SK-N-SH (cell line): ENCODE data around the gene HCN4. TPM values are rescaled to one million over a fixed set of nuclear protein-coding genes. Genes with fewer than 3 reads are reported as not detected.
A peak's percentile ranks its signal among the peaks of the same experiment; 100 is the strongest.

Source experiments
- CTCF ChIA-PET: fragments of 300-600, 350-600 bp; formaldehyde crosslinking; extraction: SDS; loops from one replicate; lab custom pipeline; 2021; lab: Yijun Ruan, JAX
- POLR2A ChIA-PET: fragments of 350-600 bp; sonication (Branson Sonifier 250); formaldehyde crosslinking; extraction: SDS; loops from one replicate; lab custom pipeline; 2020; ENCODE audit warnings: antibody characterized with exemption, inconsistent platforms; lab: Yijun Ruan, JAX
- DNase-seq: peaks from one replicate; pipeline ENCODE4 v3.0.0; 2012
- H2AFZ ChIP-seq: fragments of 200-600 bp; sonication (generic); 2 replicates; pipeline ENCODE4 v1.8.1; 2016; ENCODE audit warnings: antibody characterized with exemption, mild to moderate bottlenecking, low read depth
- H3F3A ChIP-seq: fragments of 200-600 bp; sonication (generic); replicated peaks from 2 replicates; pipeline ENCODE3; 2016; ENCODE audit warnings: antibody characterized with exemption, mild to moderate bottlenecking; ENCODE audit not compliant: insufficient read depth
- H3K27ac ChIP-seq, 2 experiments: fragments of 200-500 bp in 1 of 2; fragments of 200-600 bp in 1 of 2; sonication (Bioruptor generic) in 1 of 2; sonication (generic), shearing (Covaris generic) in 1 of 2; 2 replicates each; pipeline versions ENCODE4 v1.5.1 to v1.6.1; 2014 to 2016; ENCODE audit warnings: low read depth in 2 of 2, inconsistent platforms in 1 of 2, low read length in 1 of 2, mild to moderate bottlenecking in 1 of 2, mixed read lengths in 1 of 2
- H3K27me3 ChIP-seq: fragments of 200-600 bp; sonication (generic), shearing (Covaris generic); 2 replicates; pipeline ENCODE4 v1.6.1; 2016; ENCODE audit warnings: mixed run types; ENCODE audit not compliant: insufficient read depth
- H3K36me3 ChIP-seq, 2 experiments: fragments of 200-500 bp in 1 of 2; fragments of 200-600 bp in 1 of 2; sonication (Bioruptor generic) in 1 of 2; sonication (generic) in 1 of 2; replicated peaks in 1 of 2; 2 replicates each; pipeline versions ENCODE3 to v1.5.1; 2014 to 2016; ENCODE audit warnings: low read length in 1 of 2, mild to moderate bottlenecking in 1 of 2; ENCODE audit not compliant: insufficient read depth in 2 of 2, control insufficient read depth in 1 of 2
- H3K4me1 ChIP-seq, 2 experiments: fragments of 200-500 bp in 1 of 2; fragments of 200-600 bp in 1 of 2; sonication (Bioruptor generic) in 1 of 2; sonication (generic), shearing (Covaris generic) in 1 of 2; 2 replicates each; pipeline versions ENCODE4 v1.5.1 to v1.6.1; 2014 to 2016; ENCODE audit warnings: low read depth in 1 of 2, low read length in 1 of 2, mixed run types in 1 of 2; ENCODE audit not compliant: insufficient read depth in 2 of 2, control insufficient read depth in 1 of 2
- H3K4me2 ChIP-seq: fragments of 200-600 bp; sonication (generic), shearing (Covaris generic); 2 replicates; pipeline ENCODE4 v1.6.1; 2017; ENCODE audit warnings: mixed run types
- H3K4me3 ChIP-seq, 2 experiments: fragments of 200-500 bp in 1 of 2; fragments of 200-600 bp in 1 of 2; sonication (Bioruptor generic) in 1 of 2; sonication (generic), shearing (Covaris generic) in 1 of 2; 2 replicates each; pipeline versions ENCODE4 v1.5.1 to v1.8.1; 2014 to 2016; ENCODE audit warnings: low read depth in 2 of 2, inconsistent platforms in 1 of 2, low read length in 1 of 2, mild to moderate bottlenecking in 1 of 2, mixed read lengths in 1 of 2, moderate library complexity in 1 of 2
- H3K79me2 ChIP-seq: fragments of 200-600 bp; sonication (generic); 2 replicates; pipeline ENCODE4 v1.8.1; 2017; ENCODE audit warnings: mild to moderate bottlenecking; ENCODE audit not compliant: insufficient read depth
- H3K9ac ChIP-seq: fragments of 200-600 bp; sonication (generic); 2 replicates; pipeline ENCODE4 v1.6.1; 2017; ENCODE audit warnings: mixed run types
- H3K9me2 ChIP-seq: fragments of 200-600 bp; sonication (generic); 2 replicates; pipeline ENCODE4 v1.6.1; 2017; ENCODE audit warnings: mixed run types
- H3K9me3 ChIP-seq: fragments of 200-600 bp; sonication (generic); 2 replicates; pipeline ENCODE4 v1.6.1; 2017; ENCODE audit warnings: mixed run types, mild to moderate bottlenecking, moderate library complexity
- H4K20me1 ChIP-seq: fragments of 200-600 bp; sonication (generic); 2 replicates; pipeline ENCODE4 v1.6.1; 2017; ENCODE audit warnings: mild to moderate bottlenecking, mixed run types; ENCODE audit not compliant: insufficient read depth
- CTCF ChIP-seq: fragments of 200-600 bp; sonication (generic); IDR thresholded peaks from 2 replicates; pipeline ENCODE4 v1.6.1; 2017; ENCODE audit warnings: antibody characterized with exemption, mild to moderate bottlenecking, moderate library complexity
- ELF1 ChIP-seq: IDR thresholded peaks from 2 replicates; pipeline ENCODE4 v1.4.0; 2012
- EP300 ChIP-seq, 2 experiments: IDR thresholded peaks; 2 replicates each; pipeline versions ENCODE4 v1.4.0 to v1.6.1; 2012; ENCODE audit warnings: borderline replicate concordance in 1 of 2, low read depth in 1 of 2, low read length in 1 of 2
- EZH2phosphoT487 ChIP-seq: fragments of 200-600 bp; sonication (generic); IDR thresholded peaks from 2 replicates; pipeline ENCODE4 v1.6.1; 2017; ENCODE audit warnings: low read depth, mixed run types, mild to moderate bottlenecking, antibody characterized with exemption, moderate library complexity, borderline replicate concordance
- FOSL2 ChIP-seq: IDR thresholded peaks from 2 replicates; pipeline ENCODE4 v1.4.0; 2012; ENCODE audit warnings: low read depth, mild to moderate bottlenecking, moderate library complexity, borderline replicate concordance
- GABPA ChIP-seq: IDR thresholded peaks from 2 replicates; pipeline ENCODE4 v1.4.0; 2012; ENCODE audit warnings: low read depth, mild to moderate bottlenecking
- GATA2 ChIP-seq: sonication (generic); formaldehyde crosslinking; IDR thresholded peaks from 2 replicates; pipeline ENCODE4 v1.5.0; 2020; ENCODE audit warnings: mild to moderate bottlenecking, missing genetic modification reagents
- IRF3 ChIP-seq: fragments of 150-350 bp; IDR thresholded peaks from 2 replicates; pipeline ENCODE4 v1.6.1; 2016; ENCODE audit warnings: mild to moderate bottlenecking, low read depth, low read length
- JUND ChIP-seq: IDR thresholded peaks from 2 replicates; pipeline ENCODE4 v1.4.0; 2012
- MXI1 ChIP-seq: IDR thresholded peaks from 2 replicates; pipeline ENCODE4 v1.6.1; 2012; ENCODE audit warnings: mild to moderate bottlenecking, low read depth, low read length, improper control_type of control experiment
- NFIC ChIP-seq: IDR thresholded peaks from 2 replicates; pipeline ENCODE4 v1.4.0; 2012; ENCODE audit warnings: borderline replicate concordance
- PBX3 ChIP-seq: IDR thresholded peaks from 2 replicates; pipeline ENCODE4; 2012
- RCOR1 ChIP-seq: fragments of 150-350 bp; IDR thresholded peaks from 2 replicates; pipeline ENCODE4 v1.6.1; 2017; ENCODE audit warnings: antibody characterized with exemption, low read length
- RFX5 ChIP-seq: IDR thresholded peaks from 2 replicates; pipeline ENCODE4 v1.6.1; 2012; ENCODE audit warnings: mild to moderate bottlenecking, improper control_type of control experiment, low read length
- RXRA ChIP-seq: IDR thresholded peaks from 2 replicates; pipeline ENCODE4 v1.4.0; 2012; ENCODE audit warnings: low read depth, mild to moderate bottlenecking, borderline replicate concordance
- SIN3A ChIP-seq: IDR thresholded peaks from 2 replicates; pipeline ENCODE4 v1.6.1; 2012; ENCODE audit warnings: low read depth, mild to moderate bottlenecking, low read length, moderate library complexity, borderline replicate concordance
- TEAD4 ChIP-seq: IDR thresholded peaks from 2 replicates; pipeline ENCODE4 v1.4.0; 2012; ENCODE audit warnings: mild to moderate bottlenecking, borderline replicate concordance; ENCODE audit not compliant: insufficient read depth
- YY1 ChIP-seq: IDR thresholded peaks from 2 replicates; pipeline ENCODE4 v1.4.0; 2012; ENCODE audit warnings: low read depth, mild to moderate bottlenecking
- WGBS: methylation state at CpG from one replicate; pipeline ENCODE4 v1.1.6; 2017; ENCODE audit warnings: low lambda C conversion rate; 5-methylcytosine and 5-hydroxymethylcytosine counted together
- polyA plus RNA-seq, 3 experiments: library from polyadenylated mRNA; depleted of rRNA; stranded (reverse); fragments of >200 nt; gene quantifications; 2 replicates each; pipeline ENCODE4 v1.2.3, GENCODE V29; 2012

Gene HCN4
- polyA plus RNA-seq, 1 of the 3 experiments (the other 2 are of a cell fraction), result not detected

GRCh38 chr15:73325191-73325861 lies 43.4 kb downstream of the HCN4 start:
- Histone ChIP-seq H3K4me2 (no peak overlapping the region), H3K27me3 (no peaks in the 10 kb centered on the region), H2AFZ (no peak overlapping the region), H3K9ac (no peak overlapping the region), H3K36me3 (no peaks in the 10 kb centered on the region), H3F3A (no peaks in the 10 kb centered on the region), H3K4me1 (peaks cover 0 to 5% of the 10 kb centered on the region in 2 experiments; a peak in 1 of 4 replicates), H3K9me2 (no peaks in the 10 kb centered on the region), H3K9me3 (no peaks in the 10 kb centered on the region), H4K20me1 (no peaks in the 10 kb centered on the region), H3K27ac (no peak overlapping the region), H3K4me3 (no peak overlapping the region), H3K79me2 (no peaks in the 10 kb centered on the region)
- POLR2A ChIA-PET, result no interaction called here
- TF ChIP-seq RCOR1, result no peak
- TF ChIP-seq CTCF, result peak; percentile 14; the same call in 1 of the 2 replicates
- WGBS, result 80% methylated on average over 28 of the region's 29 CpGs
- CTCF ChIA-PET, result interaction anchor here (1.1 kb wide), 1 partner anchor 9 kb away, joined by 3 read pairs; no protein-coding TSS in a partner anchor
- DNase-seq, result no peak

- DNase-seq, result no peak
Measured at GRCh38 chr15:73324496-73325170, 44.1 kb downstream of the HCN4 start.

More at GRCh38 chr15:73324496-73325170, 44.1 kb downstream of the HCN4 start:
- Histone ChIP-seq H3K4me1 (no peaks in the 10 kb centered on the region), H4K20me1 (no peaks in the 10 kb centered on the region), H3F3A (no peaks in the 10 kb centered on the region), H3K27ac (no peak overlapping the region), H3K9me2 (no peaks in the 10 kb centered on the region), H3K79me2 (no peaks in the 10 kb centered on the region), H2AFZ (no peak overlapping the region), H3K9me3 (no peaks in the 10 kb centered on the region), H3K4me3 (no peak overlapping the region), H3K27me3 (no peaks in the 10 kb centered on the region), H3K4me2 (no peak overlapping the region), H3K36me3 (no peaks in the 10 kb centered on the region), H3K9ac (no peak overlapping the region)
- POLR2A ChIA-PET, result no interaction called here
- CTCF ChIA-PET, result interaction anchor here (1.1 kb wide), 1 partner anchor 10 kb away, joined by 3 read pairs; no protein-coding TSS in a partner anchor
- no peak for TF ChIP-seq NFIC
- no peak for TF ChIP-seq RFX5
- no peak for TF ChIP-seq IRF3
- no peak for TF ChIP-seq PBX3
- TF ChIP-seq GATA2 (CRISPR knock-in tag), result no peak
- no peak for TF ChIP-seq JUND
- no peak for TF ChIP-seq SIN3A
- TF ChIP-seq FOSL2, result no peak
- no peak for TF ChIP-seq YY1
- TF ChIP-seq ELF1, result no peak
- no peak for TF ChIP-seq RCOR1
- TF ChIP-seq MXI1, result no peak
- TF ChIP-seq EZH2phosphoT487, result no peak
- no peak for TF ChIP-seq EP300 (IDR thresholded peaks at IDR 0.05; ENCODE audit: borderline replicate concordance in 1 of 2, low read depth in 1 of 2, low read length in 1 of 2)
- TF ChIP-seq RXRA, result no peak
- TF ChIP-seq GABPA, result no peak
- no peak for TF ChIP-seq TEAD4
- 91% methylated on average over 10 of the region's 16 CpGs for WGBS
